Duodenal mucosa (tissue), 2 donors: Measurements from ENCODE around the gene ERCC5.

Experiments
- H3K27ac ChIP-seq: one replicate; pipeline ENCODE4 v1.7.0; 2013; ENCODE audit warnings: low read depth, low read length
- H3K27me3 ChIP-seq, 2 donors: one replicate each; pipeline ENCODE4 v1.7.0; 2013; ENCODE audit warnings: low read length in 2 of 2, control low read depth in 1 of 2; ENCODE audit not compliant: insufficient read depth in 2 of 2, control insufficient read depth in 1 of 2
- H3K36me3 ChIP-seq, 2 donors: one replicate each; pipeline ENCODE4 v1.7.0; 2013; ENCODE audit warnings: low read length in 2 of 2, control low read depth in 1 of 2; ENCODE audit not compliant: insufficient read depth in 2 of 2, control insufficient read depth in 1 of 2
- H3K4me1 ChIP-seq, 2 donors: one replicate each; pipeline ENCODE4 v1.7.0; 2013; ENCODE audit warnings: low read length in 2 of 2, control low read depth in 1 of 2; ENCODE audit not compliant: insufficient read depth in 2 of 2, control insufficient read depth in 1 of 2
- H3K4me3 ChIP-seq, 2 donors: one replicate each; pipeline ENCODE4 v1.7.0; 2013; ENCODE audit warnings: low read length in 2 of 2, low read depth in 1 of 2
- H3K9ac ChIP-seq, 2 donors: one replicate each; pipeline ENCODE4 v1.7.0; 2013; ENCODE audit warnings: low read length in 2 of 2, low read depth in 1 of 2
- H3K9me3 ChIP-seq, 2 donors: one replicate each; pipeline ENCODE4 v1.7.0; 2013; ENCODE audit warnings: low read length in 2 of 2, control low read depth in 1 of 2; ENCODE audit not compliant: control insufficient read depth in 1 of 2

ERCC5 gene

GRCh38 chr13:102814793-102815192, 31.0 kb upstream of the ERCC5 start:
- no peaks in the 10 kb centered on the region for H3K9me3 ChIP-seq
- H3K36me3 ChIP-seq: peaks cover 0 to 14% of the 10 kb centered on the region in 2 donors
- H3K27ac ChIP-seq: no peak overlapping the region
- H3K4me3 ChIP-seq: no peak overlapping the region
- no peaks in the 10 kb centered on the region for H3K4me1 ChIP-seq
- H3K9ac ChIP-seq: no peak overlapping the region
- H3K27me3 ChIP-seq: no peaks in the 10 kb centered on the region

GRCh38 chr13:102815788-102816187, 30.0 kb upstream of the ERCC5 start:
- no peak overlapping the region for H3K27ac ChIP-seq
- H3K27me3 ChIP-seq: no peaks in the 10 kb centered on the region
- no peak overlapping the region for H3K9ac ChIP-seq
- H3K36me3 ChIP-seq: peaks cover 0 to 18% of the 10 kb centered on the region in 2 donors
- no peak overlapping the region for H3K4me3 ChIP-seq
- H3K4me1 ChIP-seq: no peaks in the 10 kb centered on the region
- no peaks in the 10 kb centered on the region for H3K9me3 ChIP-seq

GRCh38 chr13:102816708-102817107, 29.1 kb upstream of the ERCC5 start:
- H3K27me3 ChIP-seq: no peaks in the 10 kb centered on the region
- no peaks in the 10 kb centered on the region for H3K4me1 ChIP-seq
- no peak overlapping the region for H3K4me3 ChIP-seq
- H3K36me3 ChIP-seq: peaks cover 1 to 21% of the 10 kb centered on the region in 2 donors
- H3K9me3 ChIP-seq: no peaks in the 10 kb centered on the region
- no peak overlapping the region for H3K27ac ChIP-seq
- H3K9ac ChIP-seq: no peak overlapping the region

- Histone ChIP-seq H3K27ac (no peak overlapping the region), H3K36me3 (peaks cover 7 to 26% of the 10 kb centered on the region in 2 donors), H3K9ac (no peak overlapping the region), H3K4me3 (no peak overlapping the region), H3K9me3 (no peaks in the 10 kb centered on the region), H3K4me1 (no peaks in the 10 kb centered on the region), H3K27me3 (no peaks in the 10 kb centered on the region)
These were observed 28.6 kb upstream of the ERCC5 start for GRCh38 chr13:102817241-102817640.

- Histone ChIP-seq H3K9ac (no peak overlapping the region), H3K4me3 (no peak overlapping the region), H3K9me3 (no peaks in the 10 kb centered on the region), H3K27me3 (no peaks in the 10 kb centered on the region), H3K27ac (no peak overlapping the region), H3K4me1 (no peaks in the 10 kb centered on the region), H3K36me3 (peaks cover 7 to 30% of the 10 kb centered on the region in 2 donors)
These were observed 27.9 kb upstream of the ERCC5 start for GRCh38 chr13:102817907-102818306.

- no peaks in the 10 kb centered on the region for H3K27me3 ChIP-seq
- no peak overlapping the region for H3K27ac ChIP-seq
- H3K9ac ChIP-seq: no peak overlapping the region
- no peak overlapping the region for H3K4me3 ChIP-seq
- no peaks in the 10 kb centered on the region for H3K4me1 ChIP-seq
- no peaks in the 10 kb centered on the region for H3K9me3 ChIP-seq
- H3K36me3 ChIP-seq: peaks cover 7 to 40% of the 10 kb centered on the region in 2 donors
These were observed 20.4 kb upstream of the ERCC5 start for GRCh38 chr13:102825400-102825799.

GRCh38 chr13:102825921-102826706, 19.7 kb upstream of the ERCC5 start:
- H3K36me3 ChIP-seq: peaks cover 7 to 35% of the 10 kb centered on the region in 2 donors
- H3K9me3 ChIP-seq: no peaks in the 10 kb centered on the region
- H3K4me1 ChIP-seq: no peaks in the 10 kb centered on the region
- no peak overlapping the region for H3K4me3 ChIP-seq
- no peak overlapping the region for H3K27ac ChIP-seq
- H3K27me3 ChIP-seq: no peaks in the 10 kb centered on the region
- no peak overlapping the region for H3K9ac ChIP-seq

- H3K36me3 ChIP-seq: peaks cover 4 to 26% of the 10 kb centered on the region in 2 donors
- H3K4me3 ChIP-seq: no peak overlapping the region
- no peak overlapping the region for H3K27ac ChIP-seq
- H3K9me3 ChIP-seq: no peaks in the 10 kb centered on the region
- H3K9ac ChIP-seq: no peak overlapping the region
- H3K27me3 ChIP-seq: no peaks in the 10 kb centered on the region
- no peaks in the 10 kb centered on the region for H3K4me1 ChIP-seq
These were observed 15.2 kb upstream of the ERCC5 start for GRCh38 chr13:102830646-102831045.

GRCh38 chr13:102836471-102836870, 9.4 kb upstream of the ERCC5 start:
- Histone ChIP-seq H3K36me3 (peaks cover 4 to 22% of the 10 kb centered on the region in 2 donors), H3K4me3 (no peak overlapping the region), H3K9ac (no peak overlapping the region), H3K9me3 (no peaks in the 10 kb centered on the region), H3K27me3 (no peaks in the 10 kb centered on the region), H3K4me1 (no peaks in the 10 kb centered on the region), H3K27ac (no peak overlapping the region)

GRCh38 chr13:102838273-102838672, 7.6 kb upstream of the ERCC5 start:
- peaks cover 4 to 22% of the 10 kb centered on the region in 2 donors for H3K36me3 ChIP-seq
- no peak overlapping the region for H3K4me3 ChIP-seq
- no peaks in the 10 kb centered on the region for H3K27me3 ChIP-seq
- H3K27ac ChIP-seq: no peak overlapping the region
- H3K9me3 ChIP-seq: no peaks in the 10 kb centered on the region
- H3K4me1 ChIP-seq: no peaks in the 10 kb centered on the region
- no peak overlapping the region for H3K9ac ChIP-seq
